ENCODE data around the gene TPST1.

The TPST1 gene

DNA sequence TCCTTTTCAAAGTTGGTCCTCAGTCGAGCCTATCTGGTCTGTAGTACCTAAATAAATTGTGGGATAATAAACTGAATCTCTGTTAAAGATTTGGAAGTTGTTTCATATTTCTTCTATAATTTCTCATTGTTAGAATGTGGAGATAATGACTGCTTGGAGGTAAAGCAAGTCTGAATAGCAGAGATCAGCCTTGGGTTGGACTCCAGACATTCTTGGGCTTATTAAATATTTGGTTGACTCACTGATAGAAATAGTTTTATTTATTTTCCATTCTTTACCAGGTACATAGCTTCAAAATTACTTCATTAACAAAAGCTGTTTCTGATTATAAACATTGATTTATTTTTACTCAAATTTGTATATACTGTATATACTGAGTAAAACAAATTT is 34.3 kb downstream of the TPST1 start:
- DNase-seq: no peak

DNA sequence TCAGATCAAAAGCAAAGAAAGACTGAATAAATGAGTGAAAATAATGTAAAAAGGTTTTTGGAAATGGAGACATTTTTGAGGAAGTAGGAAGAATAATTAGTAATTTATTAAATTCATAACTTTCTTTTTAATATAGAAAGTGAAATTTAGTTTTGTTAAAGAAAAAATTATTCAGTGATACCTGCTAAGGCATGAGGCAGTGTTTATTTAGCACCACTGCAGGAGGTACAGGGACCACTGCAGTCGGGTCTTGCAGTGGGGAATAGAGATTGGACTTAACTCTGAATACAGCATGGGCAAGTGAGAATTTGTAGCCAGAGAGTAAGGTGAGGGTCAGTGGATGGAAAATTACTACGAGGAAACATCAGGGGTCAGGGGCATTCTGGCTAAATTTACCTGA is 39.9 kb downstream of the TPST1 start:
- DNase-seq: no peak

DNA sequence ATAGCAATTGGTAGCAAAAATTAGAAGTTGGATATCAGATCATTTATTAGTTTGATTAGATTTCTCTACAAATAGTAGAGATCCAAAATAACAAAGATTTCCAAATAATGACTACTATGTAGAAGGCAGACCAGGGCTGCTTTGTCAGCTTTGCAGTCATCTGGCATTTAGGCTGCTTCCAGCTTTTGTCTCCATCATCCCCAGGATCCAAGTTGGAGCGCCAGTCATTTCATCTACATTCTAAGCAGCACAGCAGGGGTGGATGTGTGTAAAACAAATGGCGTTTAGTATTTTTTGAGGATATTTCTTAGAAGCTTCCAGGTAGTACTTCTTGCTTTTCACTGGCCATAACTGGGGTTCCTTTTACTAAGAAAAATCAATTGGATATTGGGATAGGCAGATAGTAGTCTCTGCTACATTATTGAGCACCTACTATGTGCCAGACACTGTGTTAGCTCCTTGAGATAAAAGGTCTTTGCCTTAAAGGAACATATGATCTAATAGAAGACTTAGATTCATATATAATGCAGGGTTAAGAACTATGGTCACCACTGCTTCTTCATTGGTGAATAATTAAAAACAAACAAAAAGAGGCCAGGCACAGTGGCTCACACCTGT is 41.5 kb downstream of the TPST1 start:
- no peak for DNase-seq

DNA sequence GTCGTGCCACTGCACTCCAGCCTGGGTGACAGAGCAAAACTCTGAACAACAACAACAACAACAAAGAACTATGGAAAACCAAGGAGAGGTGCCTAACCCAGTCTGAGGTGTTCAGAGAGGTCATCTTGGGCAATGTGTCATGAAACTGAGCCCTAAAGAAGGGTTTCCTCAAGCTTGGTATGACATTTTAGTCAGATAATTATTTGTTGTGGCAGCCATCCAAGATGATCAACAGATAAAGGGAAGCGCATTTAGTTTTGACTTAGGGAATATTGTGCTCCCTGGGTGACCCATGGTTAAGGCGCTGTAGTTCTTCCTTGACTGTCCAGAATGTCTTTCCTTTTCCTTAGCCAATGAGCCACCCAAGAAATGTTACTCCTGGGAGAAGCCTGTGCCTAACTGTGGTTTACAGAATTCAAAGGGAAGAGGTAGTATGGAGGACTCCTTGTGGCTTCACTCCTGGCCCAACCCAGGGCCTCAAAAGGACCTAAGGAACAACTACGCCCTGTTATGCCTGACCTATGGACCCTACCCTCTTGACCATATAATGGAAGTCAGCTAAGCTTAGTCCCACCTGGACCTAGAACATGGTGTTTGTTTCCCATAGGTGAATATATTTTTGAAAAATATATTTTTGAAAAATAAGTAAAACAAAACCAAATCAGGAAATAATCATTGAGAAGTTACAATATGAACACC is 42.4 kb downstream of the TPST1 start:
- DNase-seq: no peak

DNA sequence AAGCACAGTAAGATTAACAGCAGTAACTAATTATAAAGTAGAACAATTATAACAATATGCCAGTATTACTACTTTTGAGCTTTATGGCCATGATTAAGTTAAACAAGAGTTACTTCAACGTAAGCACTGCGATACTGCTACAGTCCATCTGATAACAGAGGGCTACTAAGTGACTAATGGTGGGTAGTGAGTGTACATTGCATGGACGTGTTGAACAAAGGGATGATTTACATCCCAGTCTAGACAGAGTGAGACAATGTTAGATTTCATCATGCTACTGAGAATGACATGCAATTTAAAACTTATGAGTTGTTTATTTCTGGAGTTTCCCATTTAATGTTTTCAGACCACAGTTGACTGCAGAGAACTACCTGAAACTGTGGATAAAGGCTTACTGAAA is 45.6 kb downstream of the TPST1 start:
- DNase-seq: peak in 1 of 2 donors; percentile 7

DNA sequence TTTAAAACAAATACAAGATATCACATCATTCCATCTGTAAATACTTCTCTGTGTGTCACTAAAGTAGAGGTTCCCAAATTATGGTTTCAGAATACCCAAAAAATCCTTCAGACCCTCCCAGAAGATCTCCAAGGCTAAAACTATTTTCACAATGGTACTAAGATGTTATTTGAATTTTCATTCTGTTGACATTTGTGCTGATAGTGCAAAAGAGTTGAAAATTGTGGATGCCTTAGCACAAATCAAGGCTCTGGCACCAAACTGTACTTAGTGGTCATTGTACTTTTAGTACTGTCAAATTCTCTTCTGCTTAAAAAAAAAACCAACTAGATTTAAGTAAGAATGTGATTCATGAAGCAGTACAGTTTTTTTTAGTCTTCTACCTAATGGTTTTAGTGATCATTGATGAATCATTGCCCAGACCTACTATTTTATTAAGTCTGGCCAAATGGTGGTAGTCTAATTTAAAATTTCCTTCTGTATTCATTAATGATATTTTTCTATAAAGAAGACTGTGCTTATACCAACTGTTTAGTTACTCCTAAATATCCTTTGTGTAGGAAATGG is 50.5 kb downstream of the TPST1 start:
- DNase-seq: no peak

DNA sequence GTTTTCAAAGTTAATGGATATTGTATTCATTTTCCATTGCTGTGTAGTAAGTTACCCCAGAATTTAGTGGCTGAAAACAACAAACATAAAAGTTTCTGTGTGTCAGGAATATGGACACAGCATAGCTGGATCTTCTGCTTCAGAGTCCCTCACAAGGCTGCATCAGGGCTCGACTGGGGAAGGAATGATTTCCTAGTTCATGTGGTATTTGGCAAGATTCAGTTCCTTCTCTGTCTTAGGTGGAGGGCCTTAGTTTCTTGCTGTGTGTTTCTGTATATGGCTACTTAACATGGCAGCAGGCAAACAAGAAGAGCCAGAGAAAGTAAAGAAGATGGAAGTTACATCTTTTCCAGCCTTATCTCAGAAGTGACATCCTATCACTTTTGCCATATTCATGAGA is 51.1 kb downstream of the TPST1 start:
- DNase-seq: peak in 1 of 2 donors; percentile 49

DNA sequence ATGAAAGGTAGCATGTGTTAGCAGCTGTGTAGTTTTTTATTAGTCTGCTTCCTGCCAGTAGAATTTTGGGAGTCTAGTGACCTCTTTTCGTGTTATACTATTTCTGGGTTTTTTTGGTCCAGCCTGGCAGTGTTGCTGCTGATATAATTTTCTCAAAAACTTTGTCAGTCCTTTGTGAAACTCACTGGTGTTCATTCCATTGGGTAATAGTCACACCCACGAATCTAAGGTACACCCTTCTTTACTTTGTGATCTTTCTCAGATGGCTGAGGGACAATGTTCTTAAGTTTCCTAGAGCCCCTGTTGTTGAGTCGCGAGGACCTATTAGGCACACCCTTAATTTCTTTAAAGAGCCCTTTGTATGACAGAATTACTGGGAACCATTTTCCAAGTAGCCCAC is 52.3 kb downstream of the TPST1 start:
- no peak for DNase-seq

DNA sequence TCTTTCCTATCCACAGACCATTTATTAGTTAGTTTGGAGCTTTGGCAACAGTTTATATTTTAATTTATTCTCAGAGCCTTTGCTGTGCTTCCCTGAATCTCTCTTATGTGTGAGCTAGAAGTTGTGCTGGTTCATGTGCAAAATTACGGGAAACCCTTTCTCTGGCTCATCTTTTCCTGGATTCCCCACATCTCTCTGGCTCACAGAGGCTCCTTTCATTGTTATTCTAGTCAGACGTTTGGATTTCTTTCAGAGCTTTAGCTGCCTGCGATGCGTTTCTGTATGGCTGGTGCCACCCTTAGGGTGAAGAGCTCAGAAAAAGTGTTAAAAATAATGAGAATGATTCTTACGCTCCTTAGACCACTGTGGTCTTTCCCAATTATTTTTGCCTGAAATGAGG is 53.3 kb downstream of the TPST1 start:
- no peak for DNase-seq

DNA sequence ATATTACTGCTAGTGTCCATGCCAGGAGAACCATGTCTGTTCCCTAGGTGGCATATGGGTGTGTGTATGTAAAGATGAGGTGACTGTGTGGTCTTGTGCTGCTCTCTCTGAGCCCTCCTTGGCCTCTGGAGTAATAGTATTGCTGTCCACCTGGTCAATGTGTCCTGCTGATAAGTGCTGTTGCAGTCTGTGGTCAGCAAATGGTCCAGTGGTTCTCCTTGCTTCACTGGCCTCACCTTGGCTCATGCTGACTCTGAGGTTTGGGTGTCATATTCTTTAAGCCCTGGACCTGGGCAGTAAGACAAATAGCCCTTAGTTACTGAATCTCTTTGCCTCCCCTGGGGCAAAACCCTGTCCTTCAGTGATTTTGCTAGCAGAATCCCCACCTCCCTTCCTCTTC is 56.8 kb downstream of the TPST1 start:
- DNase-seq: no peak

DNA sequence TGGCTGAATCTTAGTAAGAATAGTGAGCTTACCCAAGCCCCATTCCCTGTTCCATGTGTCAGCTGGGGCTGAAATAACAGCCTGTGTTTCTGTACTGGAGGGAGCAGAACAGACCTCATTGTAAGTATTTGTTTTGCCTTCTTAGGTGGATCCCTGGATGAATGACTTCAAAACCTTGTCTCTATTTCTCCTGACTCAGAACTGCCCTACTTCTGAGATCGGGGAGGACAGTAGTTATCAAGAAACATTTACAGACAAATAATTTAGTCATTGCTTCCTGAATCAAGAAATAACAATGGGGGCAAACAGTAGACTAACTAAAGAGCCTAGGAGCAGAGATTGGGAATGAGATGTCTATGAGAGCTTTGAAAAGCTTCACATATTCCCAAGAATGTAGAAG is 58.8 kb downstream of the TPST1 start:
- no peak for DNase-seq

DNA sequence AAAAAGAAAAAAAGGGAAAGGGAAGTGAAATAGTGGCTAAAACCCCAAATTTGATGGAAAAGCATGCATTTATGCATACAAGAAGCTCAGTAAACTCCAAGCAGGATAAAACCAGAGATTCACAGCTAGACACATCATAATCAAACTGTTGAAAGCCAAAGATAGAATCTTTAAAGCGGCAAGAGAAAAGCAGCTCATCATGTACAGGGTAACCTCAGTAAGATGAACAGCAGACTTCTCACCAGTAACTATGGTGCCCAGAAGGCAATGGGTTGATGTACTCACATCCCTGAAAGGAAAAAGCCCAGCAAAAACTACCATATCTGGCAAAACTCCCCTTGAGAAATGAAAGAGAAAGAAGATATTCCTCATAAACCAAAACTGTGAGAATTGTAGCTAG is 60.4 kb downstream of the TPST1 start:
- no peak for DNase-seq

DNA sequence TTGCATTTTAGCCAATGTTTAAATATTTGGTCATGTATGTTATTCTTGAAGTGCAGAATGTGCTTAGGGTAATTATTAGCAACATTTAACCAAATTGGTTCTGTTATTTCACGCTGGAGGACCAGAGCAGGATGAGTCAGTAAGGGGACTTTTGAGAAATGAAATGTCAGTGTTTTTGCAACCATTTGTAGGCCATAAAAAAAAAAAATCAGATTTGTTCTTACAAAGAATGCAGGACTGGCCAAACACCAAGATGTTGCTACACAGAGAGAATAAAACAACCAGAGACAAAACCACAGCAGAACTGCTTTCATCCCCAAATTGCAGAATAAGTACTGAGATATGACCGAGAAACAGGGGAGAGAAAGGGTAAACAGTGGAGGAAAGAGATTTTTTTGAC is 62.1 kb downstream of the TPST1 start:
- peak in 1 of 2 donors; percentile 34 for DNase-seq

DNA sequence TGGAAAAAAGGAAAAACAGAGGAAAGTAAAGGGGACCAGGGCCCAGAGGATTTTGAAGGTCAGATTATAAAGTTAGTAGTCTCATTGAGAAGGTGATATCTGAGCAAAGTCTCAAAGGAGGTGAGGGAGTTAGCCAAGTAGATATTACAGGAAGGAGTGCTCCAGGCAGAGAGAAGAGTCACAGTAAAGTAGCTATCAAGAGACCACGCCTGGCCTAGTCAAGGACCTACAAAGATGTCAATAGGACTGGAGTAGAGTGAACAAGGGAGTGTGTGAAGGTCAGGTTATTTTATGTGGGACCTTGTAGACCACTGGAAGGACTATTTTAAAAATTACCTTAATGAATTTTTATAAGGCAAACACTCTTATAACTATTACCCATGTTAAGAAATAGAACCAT is 64.8 kb downstream of the TPST1 start:
- DNase-seq: no peak

DNA sequence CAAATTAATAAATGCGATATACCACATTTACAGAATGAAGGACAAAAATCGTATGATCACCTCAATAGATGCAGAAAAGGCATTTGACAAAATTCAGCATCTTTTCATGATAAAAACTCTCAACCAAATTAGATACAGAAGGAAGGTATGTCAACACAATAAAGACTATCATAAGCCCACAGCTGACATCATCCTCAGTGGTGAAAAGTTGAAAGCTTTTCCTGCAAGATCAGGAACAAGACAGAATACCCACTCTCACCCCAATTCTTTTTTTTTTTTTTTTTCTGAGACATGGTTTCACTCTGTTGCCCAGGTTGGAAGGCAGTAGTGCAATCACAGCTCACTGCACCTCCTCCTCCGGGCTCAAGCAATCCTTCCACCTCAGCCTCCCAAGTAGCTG is 67.2 kb downstream of the TPST1 start:
- peak; percentile 13 to 28 for DNase-seq

DNA sequence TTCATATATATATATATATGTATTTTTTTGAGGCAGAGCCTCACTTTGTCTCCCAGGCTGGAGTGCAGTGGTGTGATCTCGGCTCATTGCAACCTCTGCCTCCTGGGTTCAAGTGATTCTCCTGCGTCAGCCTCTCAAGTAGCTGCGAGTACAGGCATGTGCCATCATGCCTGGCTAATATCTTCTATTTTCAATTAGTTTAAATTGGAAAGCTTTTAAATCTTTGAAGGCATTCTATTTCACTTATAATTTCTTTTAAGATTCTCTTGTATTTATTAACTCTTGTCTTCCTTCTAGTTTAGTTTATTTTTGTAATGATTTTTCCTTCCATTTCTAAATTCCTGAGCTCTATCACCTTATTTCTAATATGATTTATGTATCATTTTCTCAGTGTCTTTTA is 71.2 kb downstream of the TPST1 start:
- DNase-seq: no peak

DNA sequence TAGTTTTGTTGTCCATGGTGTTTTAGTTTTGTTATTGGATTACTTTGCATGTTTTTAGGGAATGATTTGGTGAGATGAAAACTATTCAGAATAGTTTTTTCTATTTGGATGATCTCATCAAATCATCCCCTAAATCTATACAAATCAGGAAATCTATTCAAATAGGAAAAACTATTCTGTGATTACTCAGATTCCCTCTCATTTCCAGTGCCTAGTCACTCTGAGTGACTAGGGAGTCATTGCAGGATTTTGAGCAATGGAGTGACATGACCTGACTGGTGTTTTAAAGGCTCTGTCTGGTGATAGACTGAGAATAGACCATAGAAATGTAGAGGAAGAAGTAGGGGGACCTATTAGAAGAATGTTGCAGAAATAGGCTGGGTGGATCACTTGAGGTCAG is 72.4 kb downstream of the TPST1 start:
- no peak for DNase-seq

DNA sequence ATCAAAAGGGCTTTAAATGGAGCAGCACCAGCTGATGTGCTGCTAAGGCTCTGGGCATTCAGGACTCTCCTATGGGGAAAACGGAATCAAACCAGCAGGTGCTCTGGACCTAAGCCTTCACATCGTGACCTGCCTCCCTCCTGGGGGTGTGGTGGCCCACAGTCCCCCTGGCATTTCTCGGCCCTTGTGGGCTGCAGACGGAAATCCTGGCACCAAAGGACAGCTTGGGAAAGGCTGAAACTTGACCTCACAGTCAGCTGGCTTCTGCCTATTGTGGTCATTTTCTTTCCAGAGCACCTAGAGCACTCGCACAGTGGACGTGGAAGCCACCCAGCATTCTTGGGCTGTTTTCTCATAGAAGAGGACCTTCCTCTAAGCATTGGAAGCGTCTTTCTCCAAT is 74.8 kb downstream of the TPST1 start:
- DNase-seq: no peak

DNA sequence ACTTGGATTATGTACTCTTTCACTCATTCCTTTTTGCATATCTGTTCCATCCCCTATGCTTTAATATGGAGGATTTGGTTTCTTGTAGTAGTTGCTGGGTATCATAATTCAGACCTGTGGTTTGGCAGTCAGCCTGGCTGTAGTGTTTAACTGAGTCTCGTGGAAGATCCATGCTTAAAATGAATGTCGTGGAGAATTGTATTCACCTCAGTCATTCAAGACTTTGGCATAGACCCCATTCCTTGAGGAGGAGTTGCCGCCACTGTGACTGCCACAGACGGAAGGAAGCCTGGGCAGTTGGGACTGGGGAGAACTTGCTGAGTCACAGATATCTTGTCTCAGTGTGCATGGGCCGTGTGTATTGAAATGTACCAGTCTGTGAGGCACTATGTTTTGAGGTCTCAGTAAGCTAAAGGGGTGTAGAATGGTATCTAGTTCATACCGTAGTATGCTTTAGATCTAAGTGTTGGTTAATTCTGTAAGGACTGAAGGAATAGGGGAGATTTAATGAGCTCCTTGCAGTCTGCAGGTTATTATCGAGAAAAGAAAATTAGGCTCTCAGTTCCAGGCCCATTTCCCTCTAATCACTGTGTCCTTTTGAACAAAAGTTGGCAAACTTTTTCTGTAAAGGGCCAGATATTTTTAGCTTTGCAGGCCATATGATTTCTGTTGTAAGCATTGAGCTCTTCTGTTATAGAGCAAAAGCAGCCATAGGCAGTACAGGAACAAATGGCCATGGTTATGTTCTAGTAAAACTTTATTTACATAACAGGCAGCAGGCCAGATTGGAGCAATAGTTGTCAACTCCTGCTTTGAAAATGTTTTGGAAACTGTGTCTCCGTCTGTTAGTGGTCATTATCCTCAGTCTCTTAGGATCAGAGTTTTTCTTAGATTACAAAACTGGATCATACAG is 76.8 kb downstream of the TPST1 start:
- peak; percentile 14 to 48 for DNase-seq

DNA sequence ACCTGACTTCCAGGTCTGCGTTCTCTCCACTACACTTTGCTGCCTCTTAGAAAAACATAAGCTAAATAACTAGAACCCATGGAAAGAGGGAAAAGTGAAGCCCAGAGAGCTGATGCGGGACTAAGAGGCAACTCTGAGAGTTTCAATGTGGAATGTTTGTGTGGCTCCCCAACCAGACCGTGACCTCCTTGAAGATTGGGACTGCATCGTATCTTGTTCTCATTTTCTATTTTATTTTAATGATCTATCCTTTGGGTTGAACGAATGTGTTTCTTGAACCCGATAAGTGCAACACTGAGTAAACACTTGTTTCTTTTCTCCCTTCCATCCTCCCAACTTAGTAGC is 77.4 kb downstream of the TPST1 start:
- DNase-seq: no peak

DNA sequence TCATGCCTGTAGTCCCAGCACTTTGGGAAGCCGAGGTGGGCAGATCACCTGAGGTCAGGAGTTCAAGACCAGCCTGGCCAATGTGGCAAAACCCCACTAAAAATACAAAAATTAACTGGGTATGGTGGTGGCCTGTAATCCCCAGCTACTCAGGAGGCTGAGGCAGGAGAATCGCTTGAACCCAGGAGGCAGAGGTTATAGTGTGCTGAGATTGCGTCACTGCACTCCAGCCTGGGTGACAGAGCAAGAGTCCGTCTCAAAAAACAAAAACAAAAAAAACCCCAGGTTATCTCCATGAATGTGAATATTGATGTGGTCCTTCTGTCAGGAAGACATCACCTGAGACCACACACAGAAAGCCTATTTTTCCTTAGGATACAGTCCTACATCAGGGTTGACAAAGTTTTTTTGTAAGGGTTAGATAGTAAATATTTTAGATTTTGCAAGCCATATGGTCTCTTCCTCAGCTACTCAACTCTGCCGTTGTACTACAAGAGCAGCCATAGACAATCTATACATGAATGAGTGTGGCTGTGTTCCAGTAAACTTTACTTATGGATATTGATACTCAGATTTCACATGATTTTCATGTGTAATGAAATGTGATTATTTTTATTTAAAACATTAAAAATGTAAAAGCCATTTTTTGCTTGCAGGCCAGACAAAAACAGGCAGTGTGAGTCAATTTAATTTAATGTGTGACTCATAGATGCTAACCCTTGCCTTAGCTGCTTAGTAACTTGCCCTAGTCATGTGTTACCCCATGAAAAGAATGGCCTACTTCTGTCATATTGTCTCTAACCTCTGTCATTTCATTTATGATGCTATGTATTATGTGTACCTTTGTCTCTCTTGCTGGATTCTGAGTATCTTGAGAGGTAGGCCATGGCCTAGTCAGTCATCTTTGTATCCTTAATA is 78.1 kb downstream of the TPST1 start:
- DNase-seq: peak; percentile 64 to 65

DNA sequence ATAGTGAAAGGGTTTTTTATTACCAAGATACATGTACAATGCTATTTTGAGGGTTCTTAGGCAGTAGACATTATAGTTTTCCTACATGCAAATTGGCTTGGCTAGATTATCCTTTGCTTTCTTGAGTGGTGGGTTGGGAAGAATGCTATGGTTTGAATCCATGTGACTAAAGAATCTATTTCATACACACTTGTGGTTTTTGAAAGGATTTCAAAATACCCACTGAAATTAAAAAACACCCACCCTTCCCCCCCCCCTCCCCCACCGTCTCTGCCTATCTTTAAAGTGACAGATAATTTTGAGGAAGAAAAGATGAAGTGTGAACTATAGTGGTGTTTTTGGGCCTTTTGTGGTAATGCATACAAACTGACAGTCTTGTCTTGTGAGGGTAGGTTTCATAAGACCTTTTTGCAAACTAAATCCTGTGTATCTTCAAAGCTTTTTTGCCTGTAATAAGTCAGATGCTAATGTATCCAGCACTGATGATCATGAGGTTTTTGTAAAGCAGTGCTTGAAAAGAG is 90.9 kb downstream of the TPST1 start:
- peak; percentile 80 to 86 for DNase-seq

Data from inflammatory macrophage (primary cell).